ENCODE results near the gene JDP2.
A peak's percentile ranks its signal among the peaks of the same experiment; 100 is the strongest.

Gene JDP2

GRCh38 chr14:75484711-75485429, 57.0 kb downstream of the JDP2 start:
- no peak for DNase-seq

- DNase-seq, result no peak
These were observed 58.5 kb downstream of the JDP2 start for GRCh38 chr14:75486318-75486717.

GRCh38 chr14:75487155-75487671, 59.4 kb downstream of the JDP2 start:
- DNase-seq, result no peak

- DNase-seq, result no peak
These were observed 61.6 kb downstream of the JDP2 start for GRCh38 chr14:75489480-75489837.

GRCh38 chr14:75491376-75491978, 63.7 kb downstream of the JDP2 start:
- no peak for DNase-seq

- DNase-seq, result no peak
These were observed 65.2 kb downstream of the JDP2 start for GRCh38 chr14:75492832-75493591.

GRCh38 chr14:75493592-75494087, 65.8 kb downstream of the JDP2 start:
- DNase-seq, result no peak

GRCh38 chr14:75494896-75495295, 67.1 kb downstream of the JDP2 start:
- peak; percentile 8 for DNase-seq

- DNase-seq, result no peak
These were observed 67.6 kb downstream of the JDP2 start for GRCh38 chr14:75495399-75495798.

- no peak for DNase-seq
These were observed 68.1 kb downstream of the JDP2 start for GRCh38 chr14:75495882-75496281.

GRCh38 chr14:75496755-75497154, 68.9 kb downstream of the JDP2 start:
- DNase-seq, result no peak

GRCh38 chr14:75497191-75497590, 69.4 kb downstream of the JDP2 start:
- DNase-seq, result no peak

- no peak for DNase-seq
These were observed 69.9 kb downstream of the JDP2 start for GRCh38 chr14:75497701-75498100.

- DNase-seq, result no peak
These were observed 71.5 kb downstream of the JDP2 start for GRCh38 chr14:75499084-75499875.

- DNase-seq, result no peak
These were observed 73.3 kb downstream of the JDP2 start for GRCh38 chr14:75501080-75501479.

GRCh38 chr14:75504411-75504810, 76.6 kb downstream of the JDP2 start:
- DNase-seq, result no peak

- no peak for DNase-seq
These were observed 79.1 kb downstream of the JDP2 start for GRCh38 chr14:75506930-75507329.

GRCh38 chr14:75510547-75510946, 82.7 kb downstream of the JDP2 start:
- DNase-seq, result no peak

- DNase-seq, result no peak
These were observed 83.4 kb downstream of the JDP2 start for GRCh38 chr14:75511201-75511600.

- no peak for DNase-seq
These were observed 86.3 kb downstream of the JDP2 start for GRCh38 chr14:75513911-75514672.
